HEK293 (cell line): ENCODE measurements around the gene CDC42BPA.

Experiments used
- CTCF ChIA-PET: fragments of 350-600 bp; formaldehyde crosslinking; extraction: SDS; loops from one replicate; lab custom pipeline; 2021; ENCODE audit warnings: antibody characterized with exemption; lab: Yijun Ruan, JAX
- POLR2A ChIA-PET: fragments of 300-600 bp; formaldehyde crosslinking; extraction: SDS; loops from one replicate; lab custom pipeline; 2020; ENCODE audit warnings: antibody characterized with exemption, inconsistent platforms; lab: Yijun Ruan, JAX
- H3K27ac ChIP-seq: fragments of 200-500 bp; sonication (Bioruptor generic); 2 replicates; pipeline ENCODE4 v1.5.1; 2014; ENCODE audit warnings: low read depth, low read length, control low read depth, inconsistent platforms; ENCODE audit errors: extremely low read depth
- H3K36me3 ChIP-seq, 2 experiments: fragments of 200-500 bp in 1 of 2; sonication (Bioruptor generic) in 1 of 2; 1 replicate in 1 of 2; 2 replicates in 1 of 2; pipeline ENCODE4 v1.5.1; 2014 to 2017; ENCODE audit warnings: inconsistent platforms in 2 of 2, low read length in 2 of 2; ENCODE audit not compliant: control insufficient read depth in 2 of 2, insufficient read depth in 1 of 2
- H3K4me1 ChIP-seq: fragments of 200-500 bp; sonication (Bioruptor generic); 2 replicates; pipeline ENCODE4 v1.5.1; 2014; ENCODE audit warnings: mild to moderate bottlenecking, low read length, inconsistent platforms; ENCODE audit not compliant: control insufficient read depth, insufficient read depth
- H3K4me3 ChIP-seq: 2 replicates; pipeline ENCODE4 v1.5.1; 2011; ENCODE audit warnings: low read depth, mild to moderate bottlenecking, control low read depth, low read length, moderate library complexity
- H3K9me3 ChIP-seq: fragments of 200-500 bp; sonication (Bioruptor generic); 2 replicates; pipeline ENCODE4 v1.5.1; 2014; ENCODE audit warnings: low read depth, low read length, inconsistent platforms; ENCODE audit not compliant: control insufficient read depth, insufficient read depth
- EGR2 ChIP-seq: fragments of 450-650 bp; formaldehyde crosslinking; IDR thresholded peaks from 2 replicates; pipeline ENCODE4 v1.5.1; 2016; ENCODE audit warnings: low read depth, missing biosample characterization, missing genetic modification characterization
- MEIS1 ChIP-seq: sonication (generic); formaldehyde crosslinking; IDR thresholded peaks from 2 replicates; pipeline ENCODE4 v1.8.1; 2022; ENCODE audit warnings: missing genetic modification reagents, mild to moderate bottlenecking, borderline replicate concordance
- RBAK ChIP-seq: fragments of 450-650 bp; formaldehyde crosslinking; IDR thresholded peaks from 2 replicates; pipeline ENCODE4 v1.5.1; 2016; ENCODE audit warnings: missing biosample characterization, missing genetic modification characterization
- SETDB1 ChIP-seq: IDR thresholded peaks from one replicate; pipeline ENCODE4 v1.6.1; 2017; ENCODE audit warnings: mild to moderate bottlenecking, low read length, moderate library complexity, mixed read lengths; ENCODE audit not compliant: insufficient read length
- SP2 ChIP-seq: fragments of 450-650 bp; formaldehyde crosslinking; IDR thresholded peaks from 2 replicates; pipeline ENCODE4 v1.5.1; 2016; ENCODE audit warnings: missing biosample characterization, missing genetic modification characterization
- SP7 ChIP-seq: fragments of 450-650 bp; formaldehyde crosslinking; IDR thresholded peaks from 2 replicates; pipeline ENCODE4 v1.5.1; 2016; ENCODE audit warnings: missing biosample characterization, missing genetic modification characterization
- WT1 ChIP-seq: fragments of 450-650 bp; formaldehyde crosslinking; IDR thresholded peaks from 2 replicates; pipeline ENCODE4 v1.5.1; 2016; ENCODE audit warnings: missing biosample characterization, missing genetic modification characterization
- YY1 ChIP-seq: fragments of 450-650 bp; formaldehyde crosslinking; IDR thresholded peaks from 2 replicates; pipeline ENCODE4 v1.5.1; 2018; ENCODE audit warnings: missing biosample characterization, missing genetic modification characterization
- ZBTB20 ChIP-seq: fragments of 450-650 bp; formaldehyde crosslinking; IDR thresholded peaks from 2 replicates; pipeline ENCODE4 v1.5.1; 2016; ENCODE audit warnings: missing biosample characterization, missing genetic modification characterization
- ZFHX2 ChIP-seq: fragments of 450-650 bp; formaldehyde crosslinking; conservative IDR thresholded peaks from 2 replicates; pipeline ENCODE4 v1.5.1; 2016; ENCODE audit warnings: missing biosample characterization, missing genetic modification characterization
- ZFP69B ChIP-seq: fragments of 450-650 bp; formaldehyde crosslinking; IDR thresholded peaks from 2 replicates; pipeline ENCODE4 v1.5.1; 2016; ENCODE audit warnings: missing biosample characterization, missing genetic modification characterization
- ZNF19 ChIP-seq: fragments of 450-650 bp; formaldehyde crosslinking; IDR thresholded peaks from 2 replicates; pipeline ENCODE4; 2016; ENCODE audit warnings: missing biosample characterization, missing genetic modification characterization, low read depth
- ZNF311 ChIP-seq: fragments of 450-650 bp; formaldehyde crosslinking; IDR thresholded peaks from 2 replicates; pipeline ENCODE4 v1.5.1; 2017; ENCODE audit warnings: missing biosample characterization, missing genetic modification characterization, borderline replicate concordance
- ZNF768 ChIP-seq: fragments of 450-650 bp; formaldehyde crosslinking; IDR thresholded peaks from 2 replicates; pipeline ENCODE4 v1.5.1; 2018; ENCODE audit warnings: missing biosample characterization, mild to moderate bottlenecking, missing genetic modification characterization
- ZNF837 ChIP-seq: fragments of 450-650 bp; formaldehyde crosslinking; IDR thresholded peaks from 2 replicates; pipeline ENCODE4 v1.5.1; 2016; ENCODE audit warnings: missing biosample characterization, missing genetic modification characterization
- TF ChIP-seq, protein P1 (sequence below): fragments of 450-650 bp; formaldehyde crosslinking; IDR thresholded peaks from 2 replicates; pipeline ENCODE4 v1.5.1; 2016; ENCODE audit warnings: missing biosample characterization, missing genetic modification characterization
- TF ChIP-seq, protein P2 (sequence below): fragments of 450-650 bp; formaldehyde crosslinking; IDR thresholded peaks from 2 replicates; pipeline ENCODE4 v1.5.1; 2016; ENCODE audit warnings: missing biosample characterization, missing genetic modification characterization, borderline replicate concordance
- TF ChIP-seq, protein P3 (sequence below): fragments of 450-650 bp; formaldehyde crosslinking; IDR thresholded peaks from 2 replicates; pipeline ENCODE4 v1.5.1; 2016; ENCODE audit warnings: missing biosample characterization, missing genetic modification characterization
- TF ChIP-seq, protein P4 (sequence below): fragments of 450-650 bp; formaldehyde crosslinking; IDR thresholded peaks from 2 replicates; pipeline ENCODE4 v1.5.1; 2017; ENCODE audit warnings: missing biosample characterization, missing genetic modification characterization

The CDC42BPA gene

DNA sequence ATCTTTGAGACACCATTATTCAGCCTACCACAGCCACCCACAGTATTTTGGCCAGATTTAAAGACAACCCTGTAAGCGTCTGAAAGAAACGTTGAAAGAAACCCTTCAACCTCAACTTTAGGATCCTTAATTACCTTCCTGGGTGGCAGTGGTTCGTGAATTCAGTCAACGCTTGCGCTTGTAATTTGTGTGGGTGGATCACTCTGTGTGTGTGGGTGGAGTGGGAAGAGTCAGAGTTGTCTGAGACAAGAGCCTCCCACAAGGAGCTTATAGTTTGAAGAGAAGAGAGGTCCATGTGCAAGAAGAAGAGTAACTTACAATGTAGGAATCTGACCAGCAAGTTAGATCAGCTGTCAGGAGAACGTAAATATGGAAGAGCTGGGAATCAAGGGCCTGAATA, 369.8 kb downstream of the CDC42BPA start:
- CTCF ChIA-PET: no interaction called here
- POLR2A ChIA-PET: no interaction called here

DNA sequence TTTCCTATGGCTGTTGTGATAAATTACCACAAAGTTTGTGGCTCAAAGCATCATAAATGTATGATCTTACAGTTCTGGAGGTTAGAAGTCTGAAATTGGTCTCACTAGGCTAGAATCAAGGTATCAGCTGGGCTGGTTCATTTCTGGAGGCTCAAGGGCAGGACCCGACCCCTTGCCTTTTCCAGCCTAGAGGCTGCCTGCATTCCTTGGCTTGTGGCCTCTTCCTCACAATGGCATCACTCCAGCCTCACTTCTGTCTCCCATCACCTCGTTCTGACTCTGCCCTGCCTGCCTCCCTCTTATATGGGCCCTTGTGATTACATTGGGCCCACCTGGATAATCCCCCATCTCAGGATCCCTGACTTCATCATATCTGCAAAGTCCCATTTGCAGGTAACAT, 370.2 kb downstream of the CDC42BPA start:
- peaks cover 0 to 4% of the 10 kb centered on the region in 2 experiments; a peak in 1 of 3 replicates for H3K36me3 ChIP-seq
- peaks cover 10% of the 10 kb centered on the region for H3K4me1 ChIP-seq
- POLR2A ChIA-PET: no interaction called here
- H3K27ac ChIP-seq: no peak overlapping the region
- CTCF ChIA-PET: no interaction called here
- TF ChIP-seq ZNF311: no peak
- peak; percentile 45 for TF ChIP-seq SETDB1
- TF ChIP-seq, protein P1, sequence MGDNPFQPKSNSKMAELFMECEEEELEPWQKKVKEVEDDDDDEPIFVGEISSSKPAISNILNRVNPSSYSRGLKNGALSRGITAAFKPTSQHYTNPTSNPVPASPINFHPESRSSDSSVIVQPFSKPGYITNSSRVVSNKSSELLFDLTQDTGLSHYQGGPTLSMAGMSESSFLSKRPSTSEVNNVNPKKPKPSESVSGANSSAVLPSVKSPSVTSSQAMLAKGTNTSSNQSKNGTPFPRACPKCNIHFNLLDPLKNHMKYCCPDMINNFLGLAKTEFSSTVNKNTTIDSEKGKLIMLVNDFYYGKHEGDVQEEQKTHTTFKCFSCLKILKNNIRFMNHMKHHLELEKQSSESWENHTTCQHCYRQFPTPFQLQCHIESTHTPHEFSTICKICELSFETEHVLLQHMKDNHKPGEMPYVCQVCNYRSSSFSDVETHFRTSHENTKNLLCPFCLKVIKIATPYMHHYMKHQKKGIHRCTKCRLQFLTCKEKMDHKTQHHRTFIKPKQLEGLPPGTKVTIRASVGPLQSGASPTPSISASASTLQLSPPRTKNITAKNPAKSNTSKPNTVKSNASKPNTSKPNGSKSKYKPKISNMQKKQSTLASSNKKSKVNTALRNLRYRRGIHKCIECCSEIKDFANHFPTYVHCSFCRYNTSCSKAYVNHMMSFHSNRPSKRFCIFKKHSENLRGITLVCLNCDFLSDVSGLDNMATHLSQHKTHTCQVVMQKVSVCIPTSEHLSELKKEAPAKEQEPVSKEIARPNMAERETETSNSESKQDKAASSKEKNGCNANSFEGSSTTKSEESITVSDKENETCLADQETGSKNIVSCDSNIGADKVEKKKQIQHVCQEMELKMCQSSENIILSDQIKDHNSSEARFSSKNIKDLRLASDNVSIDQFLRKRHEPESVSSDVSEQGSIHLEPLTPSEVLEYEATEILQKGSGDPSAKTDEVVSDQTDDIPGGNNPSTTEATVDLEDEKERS: peak; percentile 97
- TF ChIP-seq, protein P2, sequence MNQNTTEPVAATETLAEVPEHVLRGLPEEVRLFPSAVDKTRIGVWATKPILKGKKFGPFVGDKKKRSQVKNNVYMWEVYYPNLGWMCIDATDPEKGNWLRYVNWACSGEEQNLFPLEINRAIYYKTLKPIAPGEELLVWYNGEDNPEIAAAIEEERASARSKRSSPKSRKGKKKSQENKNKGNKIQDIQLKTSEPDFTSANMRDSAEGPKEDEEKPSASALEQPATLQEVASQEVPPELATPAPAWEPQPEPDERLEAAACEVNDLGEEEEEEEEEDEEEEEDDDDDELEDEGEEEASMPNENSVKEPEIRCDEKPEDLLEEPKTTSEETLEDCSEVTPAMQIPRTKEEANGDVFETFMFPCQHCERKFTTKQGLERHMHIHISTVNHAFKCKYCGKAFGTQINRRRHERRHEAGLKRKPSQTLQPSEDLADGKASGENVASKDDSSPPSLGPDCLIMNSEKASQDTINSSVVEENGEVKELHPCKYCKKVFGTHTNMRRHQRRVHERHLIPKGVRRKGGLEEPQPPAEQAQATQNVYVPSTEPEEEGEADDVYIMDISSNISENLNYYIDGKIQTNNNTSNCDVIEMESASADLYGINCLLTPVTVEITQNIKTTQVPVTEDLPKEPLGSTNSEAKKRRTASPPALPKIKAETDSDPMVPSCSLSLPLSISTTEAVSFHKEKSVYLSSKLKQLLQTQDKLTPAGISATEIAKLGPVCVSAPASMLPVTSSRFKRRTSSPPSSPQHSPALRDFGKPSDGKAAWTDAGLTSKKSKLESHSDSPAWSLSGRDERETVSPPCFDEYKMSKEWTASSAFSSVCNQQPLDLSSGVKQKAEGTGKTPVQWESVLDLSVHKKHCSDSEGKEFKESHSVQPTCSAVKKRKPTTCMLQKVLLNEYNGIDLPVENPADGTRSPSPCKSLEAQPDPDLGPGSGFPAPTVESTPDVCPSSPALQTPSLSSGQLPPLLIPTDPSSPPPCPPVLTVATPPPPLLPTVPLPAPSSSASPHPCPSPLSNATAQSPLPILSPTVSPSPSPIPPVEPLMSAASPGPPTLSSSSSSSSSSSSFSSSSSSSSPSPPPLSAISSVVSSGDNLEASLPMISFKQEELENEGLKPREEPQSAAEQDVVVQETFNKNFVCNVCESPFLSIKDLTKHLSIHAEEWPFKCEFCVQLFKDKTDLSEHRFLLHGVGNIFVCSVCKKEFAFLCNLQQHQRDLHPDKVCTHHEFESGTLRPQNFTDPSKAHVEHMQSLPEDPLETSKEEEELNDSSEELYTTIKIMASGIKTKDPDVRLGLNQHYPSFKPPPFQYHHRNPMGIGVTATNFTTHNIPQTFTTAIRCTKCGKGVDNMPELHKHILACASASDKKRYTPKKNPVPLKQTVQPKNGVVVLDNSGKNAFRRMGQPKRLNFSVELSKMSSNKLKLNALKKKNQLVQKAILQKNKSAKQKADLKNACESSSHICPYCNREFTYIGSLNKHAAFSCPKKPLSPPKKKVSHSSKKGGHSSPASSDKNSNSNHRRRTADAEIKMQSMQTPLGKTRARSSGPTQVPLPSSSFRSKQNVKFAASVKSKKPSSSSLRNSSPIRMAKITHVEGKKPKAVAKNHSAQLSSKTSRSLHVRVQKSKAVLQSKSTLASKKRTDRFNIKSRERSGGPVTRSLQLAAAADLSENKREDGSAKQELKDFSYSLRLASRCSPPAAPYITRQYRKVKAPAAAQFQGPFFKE (tag by site-specific recombination): no peak
- no peak for TF ChIP-seq SP2 (tag by site-specific recombination)
- no peak overlapping the region for H3K4me3 ChIP-seq
- H3K9me3 ChIP-seq: no peaks in the 10 kb centered on the region

More for the DNA sequence above, 369.8 kb downstream of the CDC42BPA start:
- TF ChIP-seq, protein P3, sequence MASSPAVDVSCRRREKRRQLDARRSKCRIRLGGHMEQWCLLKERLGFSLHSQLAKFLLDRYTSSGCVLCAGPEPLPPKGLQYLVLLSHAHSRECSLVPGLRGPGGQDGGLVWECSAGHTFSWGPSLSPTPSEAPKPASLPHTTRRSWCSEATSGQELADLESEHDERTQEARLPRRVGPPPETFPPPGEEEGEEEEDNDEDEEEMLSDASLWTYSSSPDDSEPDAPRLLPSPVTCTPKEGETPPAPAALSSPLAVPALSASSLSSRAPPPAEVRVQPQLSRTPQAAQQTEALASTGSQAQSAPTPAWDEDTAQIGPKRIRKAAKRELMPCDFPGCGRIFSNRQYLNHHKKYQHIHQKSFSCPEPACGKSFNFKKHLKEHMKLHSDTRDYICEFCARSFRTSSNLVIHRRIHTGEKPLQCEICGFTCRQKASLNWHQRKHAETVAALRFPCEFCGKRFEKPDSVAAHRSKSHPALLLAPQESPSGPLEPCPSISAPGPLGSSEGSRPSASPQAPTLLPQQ (tag by site-specific recombination): no peak
- TF ChIP-seq ZFHX2 (tag by site-specific recombination) (peak; percentile 77), ZBTB20 (tag by site-specific recombination) (no peak), SP7 (tag by site-specific recombination) (no peak), EGR2 (peak; percentile 88), YY1 (tag by site-specific recombination) (no peak)
- Histone ChIP-seq H3K36me3 (peaks cover 0 to 4% of the 10 kb centered on the region in 2 experiments; a peak in 1 of 3 replicates), H3K27ac (no peak overlapping the region), H3K4me1 (peaks cover 10% of the 10 kb centered on the region), H3K9me3 (no peaks in the 10 kb centered on the region), H3K4me3 (no peak overlapping the region)

DNA sequence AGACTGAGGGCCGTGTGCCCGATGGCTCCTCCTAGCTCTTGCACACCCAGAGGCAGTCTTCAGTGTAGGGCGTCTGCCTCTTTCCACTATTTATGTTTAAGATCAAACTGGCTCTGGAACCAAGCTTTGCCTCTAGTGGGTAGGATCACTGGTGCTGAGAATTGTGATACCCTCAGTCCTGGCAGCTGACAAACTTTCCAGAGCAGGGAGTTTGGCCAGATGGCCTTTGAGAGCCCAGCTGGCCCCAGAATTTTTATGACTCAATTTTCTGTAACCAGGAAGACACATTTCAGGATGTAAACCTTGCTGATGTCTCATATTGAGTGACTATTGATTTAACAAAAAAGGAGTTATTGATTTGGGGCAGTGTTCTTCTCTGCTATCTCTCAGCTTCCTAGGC, 371.5 kb downstream of the CDC42BPA start:
- CTCF ChIA-PET: interaction anchor here (0.9 kb wide), 1 partner anchor 314 kb away, joined by 3 read pairs; no protein-coding TSS in a partner anchor
- POLR2A ChIA-PET: no interaction called here
- no peak for TF ChIP-seq ZNF19 (tag by site-specific recombination)
- TF ChIP-seq ZNF311: no peak
- TF ChIP-seq RBAK (tag by site-specific recombination): no peak
- TF ChIP-seq ZNF837 (tag by site-specific recombination): no peak
- TF ChIP-seq MEIS1 (CRISPR knock-in tag): no peak
- TF ChIP-seq WT1 (tag by site-specific recombination): no peak
- TF ChIP-seq ZNF768 (tag by site-specific recombination): no peak
- no peak for TF ChIP-seq EGR2
- TF ChIP-seq, protein P4, sequence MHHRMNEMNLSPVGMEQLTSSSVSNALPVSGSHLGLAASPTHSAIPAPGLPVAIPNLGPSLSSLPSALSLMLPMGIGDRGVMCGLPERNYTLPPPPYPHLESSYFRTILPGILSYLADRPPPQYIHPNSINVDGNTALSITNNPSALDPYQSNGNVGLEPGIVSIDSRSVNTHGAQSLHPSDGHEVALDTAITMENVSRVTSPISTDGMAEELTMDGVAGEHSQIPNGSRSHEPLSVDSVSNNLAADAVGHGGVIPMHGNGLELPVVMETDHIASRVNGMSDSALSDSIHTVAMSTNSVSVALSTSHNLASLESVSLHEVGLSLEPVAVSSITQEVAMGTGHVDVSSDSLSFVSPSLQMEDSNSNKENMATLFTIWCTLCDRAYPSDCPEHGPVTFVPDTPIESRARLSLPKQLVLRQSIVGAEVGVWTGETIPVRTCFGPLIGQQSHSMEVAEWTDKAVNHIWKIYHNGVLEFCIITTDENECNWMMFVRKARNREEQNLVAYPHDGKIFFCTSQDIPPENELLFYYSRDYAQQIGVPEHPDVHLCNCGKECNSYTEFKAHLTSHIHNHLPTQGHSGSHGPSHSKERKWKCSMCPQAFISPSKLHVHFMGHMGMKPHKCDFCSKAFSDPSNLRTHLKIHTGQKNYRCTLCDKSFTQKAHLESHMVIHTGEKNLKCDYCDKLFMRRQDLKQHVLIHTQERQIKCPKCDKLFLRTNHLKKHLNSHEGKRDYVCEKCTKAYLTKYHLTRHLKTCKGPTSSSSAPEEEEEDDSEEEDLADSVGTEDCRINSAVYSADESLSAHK (tag by site-specific recombination): no peak
- TF ChIP-seq ZFP69B (tag by site-specific recombination): no peak

More for the DNA sequence above, 371.5 kb downstream of the CDC42BPA start:
- H3K4me3 ChIP-seq: no peak overlapping the region
- H3K9me3 ChIP-seq: no peaks in the 10 kb centered on the region
- H3K27ac ChIP-seq: no peak overlapping the region
- H3K36me3 ChIP-seq: peaks cover 0 to 4% of the 10 kb centered on the region in 2 experiments; a peak in 1 of 3 replicates
- H3K4me1 ChIP-seq: peaks cover 10% of the 10 kb centered on the region
